ENCODE results near the gene TUBGCP2. TPM values are rescaled to one million over a fixed set of nuclear protein-coding genes. Genes with fewer than 3 reads are reported as not detected.

Gene TUBGCP2
- total RNA-seq, 1 experiment from 2014 or later, result 52.4 TPM

DNA sequence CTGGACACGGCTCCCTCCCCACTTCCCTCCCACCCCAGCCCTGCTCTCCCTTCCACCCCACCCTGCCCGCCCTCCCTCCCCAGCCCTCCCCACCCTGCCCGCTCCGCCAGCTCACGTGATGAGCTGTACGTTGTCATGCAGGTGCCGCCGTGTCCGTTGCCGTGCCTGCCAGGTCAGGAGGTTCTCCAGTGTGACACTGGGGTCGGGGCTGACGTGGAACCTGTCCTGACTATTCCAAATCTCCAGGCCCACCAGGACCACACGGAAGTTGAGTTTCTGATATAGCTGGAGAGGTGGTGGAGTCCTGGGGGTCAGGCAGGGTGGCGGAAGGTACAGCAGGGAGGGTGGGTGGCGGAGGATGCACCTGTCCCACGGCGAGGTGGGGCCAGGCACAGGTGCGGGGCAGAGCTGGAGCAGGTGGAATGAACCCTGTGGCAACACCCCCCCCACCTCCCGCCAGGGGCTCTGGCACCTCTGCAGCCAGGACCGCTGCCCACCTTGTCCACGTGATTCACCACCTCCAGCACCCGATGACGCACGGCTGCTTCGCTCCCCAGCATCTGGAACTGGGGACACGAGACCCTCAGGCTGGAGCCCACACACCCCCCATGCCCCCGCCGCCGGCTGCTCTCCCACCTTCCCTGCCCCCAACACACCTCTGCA, 36.2 kb downstream of the TUBGCP2 start:
- TF ChIP-seq, protein P1, sequence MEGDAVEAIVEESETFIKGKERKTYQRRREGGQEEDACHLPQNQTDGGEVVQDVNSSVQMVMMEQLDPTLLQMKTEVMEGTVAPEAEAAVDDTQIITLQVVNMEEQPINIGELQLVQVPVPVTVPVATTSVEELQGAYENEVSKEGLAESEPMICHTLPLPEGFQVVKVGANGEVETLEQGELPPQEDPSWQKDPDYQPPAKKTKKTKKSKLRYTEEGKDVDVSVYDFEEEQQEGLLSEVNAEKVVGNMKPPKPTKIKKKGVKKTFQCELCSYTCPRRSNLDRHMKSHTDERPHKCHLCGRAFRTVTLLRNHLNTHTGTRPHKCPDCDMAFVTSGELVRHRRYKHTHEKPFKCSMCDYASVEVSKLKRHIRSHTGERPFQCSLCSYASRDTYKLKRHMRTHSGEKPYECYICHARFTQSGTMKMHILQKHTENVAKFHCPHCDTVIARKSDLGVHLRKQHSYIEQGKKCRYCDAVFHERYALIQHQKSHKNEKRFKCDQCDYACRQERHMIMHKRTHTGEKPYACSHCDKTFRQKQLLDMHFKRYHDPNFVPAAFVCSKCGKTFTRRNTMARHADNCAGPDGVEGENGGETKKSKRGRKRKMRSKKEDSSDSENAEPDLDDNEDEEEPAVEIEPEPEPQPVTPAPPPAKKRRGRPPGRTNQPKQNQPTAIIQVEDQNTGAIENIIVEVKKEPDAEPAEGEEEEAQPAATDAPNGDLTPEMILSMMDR (conservative IDR thresholded peaks at IDR 0.05), result no peak
- Histone ChIP-seq H3T11ph (ENCODE audit: low read length) (no peak overlapping the region), H3K4ac (ENCODE audit: low read depth, low read length) (no peak overlapping the region), H4K91ac (ENCODE audit: insufficient read length, low read depth, low read length) (no peak overlapping the region), H3K4me1 (ENCODE audit: insufficient read depth, low read length) (no peaks in the 10 kb centered on the region), H4K5ac (ENCODE audit: insufficient read length, low read depth, low read length) (no peak overlapping the region), H4K8ac (replicated peaks; ENCODE audit: insufficient read length, low read depth, low read length) (no peak overlapping the region), H3K27me3 (ENCODE audit: insufficient read depth, low read length) (no peaks in the 10 kb centered on the region; the same call in 1 of the 2 replicates), H3K4me2 (ENCODE audit: insufficient read depth, insufficient read length, low read length) (no peak overlapping the region), H3K14ac (ENCODE audit: insufficient read depth, low read length) (no peak overlapping the region), H3K9me3 (ENCODE audit: control insufficient read depth, low read depth, low read length) (no peaks in the 10 kb centered on the region), H3K56ac (ENCODE audit: insufficient read length, low read depth, low read length) (no peak overlapping the region), H2AFZ (ENCODE audit: low read length) (no peak overlapping the region), H3K18ac (ENCODE audit: insufficient read length, low read depth, low read length) (no peak overlapping the region), H2BK15ac (ENCODE audit: low read depth, low read length) (no peak overlapping the region), H3K23me2 (ENCODE audit: insufficient read length, low read depth, low read length, poor library complexity, severe bottlenecking) (peaks cover 7% of the 10 kb centered on the region), H3K27ac (ENCODE audit: insufficient read length, low read depth, low read length) (no peak overlapping the region), H2BK120ac (ENCODE audit: low read depth, low read length, poor library complexity, severe bottlenecking) (no peak overlapping the region), H3K79me2 (ENCODE audit: insufficient read depth, low read length) (no peaks in the 10 kb centered on the region), H4K20me1 (ENCODE audit: control insufficient read depth, insufficient read depth, insufficient read length) (no peaks in the 10 kb centered on the region), H2BK12ac (ENCODE audit: insufficient read length, low read depth, low read length) (no peak overlapping the region), H3K79me1 (ENCODE audit: insufficient read depth, low read depth, low read length, poor library complexity, severe bottlenecking) (no peaks in the 10 kb centered on the region), H3K23ac (ENCODE audit: insufficient read length, low read depth, low read length) (no peak overlapping the region), H2BK20ac (ENCODE audit: low read depth, low read length, poor library complexity, severe bottlenecking) (no peak overlapping the region), H3K9ac (ENCODE audit: extremely low read depth, insufficient read length, low read length) (no peak overlapping the region), H2AK5ac (ENCODE audit: insufficient read length, low read length) (no peak overlapping the region), H2BK5ac (ENCODE audit: insufficient read length, low read length) (no peak overlapping the region)
- H3K36me3 Mint-ChIP-seq (ENCODE audit: insufficient read depth in 1 of 3, low read depth in 3 of 3), result no peaks in the 10 kb centered on the region
- peaks cover 0 to 7% of the 10 kb centered on the region in 2 experiments; a peak in 3 of 4 replicates for H3K4me1 Mint-ChIP-seq
- H3K9me3 Mint-ChIP-seq, result no peaks in the 10 kb centered on the region
- no peak overlapping the region for H3K27ac Mint-ChIP-seq
- WGBS (ENCODE audit: extremely low coverage, insufficient read length, low lambda C conversion rate), result no CpG with 5 or more reads among the region's 29 CpGs
- no peak for DNase-seq
- H3K4me3 Mint-ChIP-seq, result no peak overlapping the region
- H3K27me3 Mint-ChIP-seq (ENCODE audit: low read depth), result peaks cover 11% of the 10 kb centered on the region

Measured in H9 (cell line).